ENCODE data around the gene SPATS2L. TPM values are rescaled to one million over a fixed set of nuclear protein-coding genes. Genes with fewer than 3 reads are reported as not detected.

SPATS2L gene
- total and polyA plus RNA-seq, 2 of the 13 experiments (the other 11 are each of a cell fraction or from before 2014, with no cell fraction given) = 154 to 212 TPM

DNA sequence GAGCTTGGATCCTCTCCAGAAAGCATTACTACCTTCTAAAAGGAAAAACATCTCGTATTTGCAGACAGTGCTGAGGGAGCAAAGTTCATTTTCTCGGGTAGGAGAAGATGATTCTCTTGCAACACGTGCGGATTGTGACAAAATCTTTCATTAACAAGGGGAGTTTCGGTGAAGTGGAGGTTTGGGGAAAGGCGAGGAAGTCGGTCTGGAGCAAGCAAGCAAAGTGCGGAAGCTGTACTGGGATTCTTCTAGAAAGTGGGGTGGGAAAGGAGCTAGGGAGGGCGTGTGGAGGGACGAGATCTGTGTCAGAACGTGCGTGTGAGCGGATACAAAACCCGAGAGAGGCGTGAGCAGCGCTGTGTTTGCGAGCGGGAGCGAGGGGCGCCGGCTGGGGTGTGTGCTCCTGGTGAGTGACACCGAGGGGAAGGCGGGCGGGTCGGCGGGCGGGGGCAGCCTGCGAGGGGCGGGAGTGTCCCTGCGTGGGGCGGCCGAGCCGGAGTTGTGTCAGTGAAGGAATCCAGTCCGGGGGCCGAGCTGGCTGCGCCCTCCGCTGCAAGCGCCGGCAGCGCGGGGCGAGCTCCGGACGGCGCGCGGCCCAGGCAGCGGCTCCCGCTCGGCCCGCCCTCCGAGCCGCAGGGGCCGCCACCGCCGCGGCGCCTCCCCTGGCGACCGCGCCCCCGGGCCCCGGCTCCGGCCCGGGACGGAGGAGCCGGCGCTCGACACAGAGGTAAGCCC, at the start of gene SPATS2L (continued):
- TF ChIP-seq, protein P1, sequence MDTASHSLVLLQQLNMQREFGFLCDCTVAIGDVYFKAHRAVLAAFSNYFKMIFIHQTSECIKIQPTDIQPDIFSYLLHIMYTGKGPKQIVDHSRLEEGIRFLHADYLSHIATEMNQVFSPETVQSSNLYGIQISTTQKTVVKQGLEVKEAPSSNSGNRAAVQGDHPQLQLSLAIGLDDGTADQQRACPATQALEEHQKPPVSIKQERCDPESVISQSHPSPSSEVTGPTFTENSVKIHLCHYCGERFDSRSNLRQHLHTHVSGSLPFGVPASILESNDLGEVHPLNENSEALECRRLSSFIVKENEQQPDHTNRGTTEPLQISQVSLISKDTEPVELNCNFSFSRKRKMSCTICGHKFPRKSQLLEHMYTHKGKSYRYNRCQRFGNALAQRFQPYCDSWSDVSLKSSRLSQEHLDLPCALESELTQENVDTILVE (CRISPR knock-in tag; IDR thresholded peaks at IDR 0.05) = peak; percentile 89
- TF ChIP-seq, protein P2, sequence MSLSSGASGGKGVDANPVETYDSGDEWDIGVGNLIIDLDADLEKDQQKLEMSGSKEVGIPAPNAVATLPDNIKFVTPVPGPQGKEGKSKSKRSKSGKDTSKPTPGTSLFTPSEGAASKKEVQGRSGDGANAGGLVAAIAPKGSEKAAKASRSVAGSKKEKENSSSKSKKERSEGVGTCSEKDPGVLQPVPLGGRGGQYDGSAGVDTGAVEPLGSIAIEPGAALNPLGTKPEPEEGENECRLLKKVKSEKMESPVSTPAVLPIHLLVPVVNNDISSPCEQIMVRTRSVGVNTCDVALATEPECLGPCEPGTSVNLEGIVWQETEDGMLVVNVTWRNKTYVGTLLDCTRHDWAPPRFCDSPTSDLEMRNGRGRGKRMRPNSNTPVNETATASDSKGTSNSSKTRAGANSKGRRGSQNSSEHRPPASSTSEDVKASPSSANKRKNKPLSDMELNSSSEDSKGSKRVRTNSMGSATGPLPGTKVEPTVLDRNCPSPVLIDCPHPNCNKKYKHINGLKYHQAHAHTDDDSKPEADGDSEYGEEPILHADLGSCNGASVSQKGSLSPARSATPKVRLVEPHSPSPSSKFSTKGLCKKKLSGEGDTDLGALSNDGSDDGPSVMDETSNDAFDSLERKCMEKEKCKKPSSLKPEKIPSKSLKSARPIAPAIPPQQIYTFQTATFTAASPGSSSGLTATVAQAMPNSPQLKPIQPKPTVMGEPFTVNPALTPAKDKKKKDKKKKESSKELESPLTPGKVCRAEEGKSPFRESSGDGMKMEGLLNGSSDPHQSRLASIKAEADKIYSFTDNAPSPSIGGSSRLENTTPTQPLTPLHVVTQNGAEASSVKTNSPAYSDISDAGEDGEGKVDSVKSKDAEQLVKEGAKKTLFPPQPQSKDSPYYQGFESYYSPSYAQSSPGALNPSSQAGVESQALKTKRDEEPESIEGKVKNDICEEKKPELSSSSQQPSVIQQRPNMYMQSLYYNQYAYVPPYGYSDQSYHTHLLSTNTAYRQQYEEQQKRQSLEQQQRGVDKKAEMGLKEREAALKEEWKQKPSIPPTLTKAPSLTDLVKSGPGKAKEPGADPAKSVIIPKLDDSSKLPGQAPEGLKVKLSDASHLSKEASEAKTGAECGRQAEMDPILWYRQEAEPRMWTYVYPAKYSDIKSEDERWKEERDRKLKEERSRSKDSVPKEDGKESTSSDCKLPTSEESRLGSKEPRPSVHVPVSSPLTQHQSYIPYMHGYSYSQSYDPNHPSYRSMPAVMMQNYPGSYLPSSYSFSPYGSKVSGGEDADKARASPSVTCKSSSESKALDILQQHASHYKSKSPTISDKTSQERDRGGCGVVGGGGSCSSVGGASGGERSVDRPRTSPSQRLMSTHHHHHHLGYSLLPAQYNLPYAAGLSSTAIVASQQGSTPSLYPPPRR (CRISPR knock-in tag; IDR thresholded peaks at IDR 0.05; ENCODE audit: borderline replicate concordance) = peak; percentile 75; the same call in 1 of the 2 replicates
- TF ChIP-seq, protein P3, sequence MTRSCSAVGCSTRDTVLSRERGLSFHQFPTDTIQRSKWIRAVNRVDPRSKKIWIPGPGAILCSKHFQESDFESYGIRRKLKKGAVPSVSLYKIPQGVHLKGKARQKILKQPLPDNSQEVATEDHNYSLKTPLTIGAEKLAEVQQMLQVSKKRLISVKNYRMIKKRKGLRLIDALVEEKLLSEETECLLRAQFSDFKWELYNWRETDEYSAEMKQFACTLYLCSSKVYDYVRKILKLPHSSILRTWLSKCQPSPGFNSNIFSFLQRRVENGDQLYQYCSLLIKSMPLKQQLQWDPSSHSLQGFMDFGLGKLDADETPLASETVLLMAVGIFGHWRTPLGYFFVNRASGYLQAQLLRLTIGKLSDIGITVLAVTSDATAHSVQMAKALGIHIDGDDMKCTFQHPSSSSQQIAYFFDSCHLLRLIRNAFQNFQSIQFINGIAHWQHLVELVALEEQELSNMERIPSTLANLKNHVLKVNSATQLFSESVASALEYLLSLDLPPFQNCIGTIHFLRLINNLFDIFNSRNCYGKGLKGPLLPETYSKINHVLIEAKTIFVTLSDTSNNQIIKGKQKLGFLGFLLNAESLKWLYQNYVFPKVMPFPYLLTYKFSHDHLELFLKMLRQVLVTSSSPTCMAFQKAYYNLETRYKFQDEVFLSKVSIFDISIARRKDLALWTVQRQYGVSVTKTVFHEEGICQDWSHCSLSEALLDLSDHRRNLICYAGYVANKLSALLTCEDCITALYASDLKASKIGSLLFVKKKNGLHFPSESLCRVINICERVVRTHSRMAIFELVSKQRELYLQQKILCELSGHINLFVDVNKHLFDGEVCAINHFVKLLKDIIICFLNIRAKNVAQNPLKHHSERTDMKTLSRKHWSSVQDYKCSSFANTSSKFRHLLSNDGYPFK (CRISPR knock-in tag; IDR thresholded peaks at IDR 0.05; ENCODE audit: borderline replicate concordance) = 0 out of 2 replicates have a peak, but pooled peaks have one; percentile 40
- peak; percentile 85 for TF ChIP-seq GFI1 (CRISPR knock-in tag; IDR thresholded peaks at IDR 0.05; ENCODE audit: borderline replicate concordance)
- TF ChIP-seq, protein P4, sequence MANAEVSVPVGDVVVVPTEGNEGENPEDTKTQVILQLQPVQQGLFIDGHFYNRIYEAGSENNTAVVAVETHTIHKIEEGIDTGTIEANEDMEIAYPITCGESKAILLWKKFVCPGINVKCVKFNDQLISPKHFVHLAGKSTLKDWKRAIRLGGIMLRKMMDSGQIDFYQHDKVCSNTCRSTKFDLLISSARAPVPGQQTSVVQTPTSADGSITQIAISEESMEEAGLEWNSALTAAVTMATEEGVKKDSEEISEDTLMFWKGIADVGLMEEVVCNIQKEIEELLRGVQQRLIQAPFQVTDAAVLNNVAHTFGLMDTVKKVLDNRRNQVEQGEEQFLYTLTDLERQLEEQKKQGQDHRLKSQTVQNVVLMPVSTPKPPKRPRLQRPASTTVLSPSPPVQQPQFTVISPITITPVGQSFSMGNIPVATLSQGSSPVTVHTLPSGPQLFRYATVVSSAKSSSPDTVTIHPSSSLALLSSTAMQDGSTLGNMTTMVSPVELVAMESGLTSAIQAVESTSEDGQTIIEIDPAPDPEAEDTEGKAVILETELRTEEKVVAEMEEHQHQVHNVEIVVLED (CRISPR knock-in tag; IDR thresholded peaks at IDR 0.05; ENCODE audit: borderline replicate concordance) = no peak
- TF ChIP-seq YY1 (IDR thresholded peaks at IDR 0.05; ENCODE audit: insufficient read depth, insufficient replicate concordance, low read depth, low read length) = peak; percentile 48
- TF ChIP-seq RFXAP (CRISPR knock-in tag; IDR thresholded peaks at IDR 0.05; ENCODE audit: borderline replicate concordance) = no peak
- 0 out of 2 replicates have a peak, but pooled peaks have one; percentile 56 for TF ChIP-seq SPEN (CRISPR knock-in tag; IDR thresholded peaks at IDR 0.05; ENCODE audit: low read depth)
- no peak for TF ChIP-seq ZNF549 (CRISPR knock-in tag; IDR thresholded peaks at IDR 0.05)
- TF ChIP-seq, protein P5, sequence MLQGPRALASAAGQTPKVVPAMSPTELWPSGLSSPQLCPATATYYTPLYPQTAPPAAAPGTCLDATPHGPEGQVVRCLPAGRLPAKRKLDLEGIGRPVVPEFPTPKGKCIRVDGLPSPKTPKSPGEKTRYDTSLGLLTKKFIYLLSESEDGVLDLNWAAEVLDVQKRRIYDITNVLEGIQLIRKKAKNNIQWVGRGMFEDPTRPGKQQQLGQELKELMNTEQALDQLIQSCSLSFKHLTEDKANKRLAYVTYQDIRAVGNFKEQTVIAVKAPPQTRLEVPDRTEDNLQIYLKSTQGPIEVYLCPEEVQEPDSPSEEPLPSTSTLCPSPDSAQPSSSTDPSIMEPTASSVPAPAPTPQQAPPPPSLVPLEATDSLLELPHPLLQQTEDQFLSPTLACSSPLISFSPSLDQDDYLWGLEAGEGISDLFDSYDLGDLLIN (CRISPR knock-in tag; IDR thresholded peaks at IDR 0.05; ENCODE audit: borderline replicate concordance) = no peak
- TF ChIP-seq, protein P6, sequence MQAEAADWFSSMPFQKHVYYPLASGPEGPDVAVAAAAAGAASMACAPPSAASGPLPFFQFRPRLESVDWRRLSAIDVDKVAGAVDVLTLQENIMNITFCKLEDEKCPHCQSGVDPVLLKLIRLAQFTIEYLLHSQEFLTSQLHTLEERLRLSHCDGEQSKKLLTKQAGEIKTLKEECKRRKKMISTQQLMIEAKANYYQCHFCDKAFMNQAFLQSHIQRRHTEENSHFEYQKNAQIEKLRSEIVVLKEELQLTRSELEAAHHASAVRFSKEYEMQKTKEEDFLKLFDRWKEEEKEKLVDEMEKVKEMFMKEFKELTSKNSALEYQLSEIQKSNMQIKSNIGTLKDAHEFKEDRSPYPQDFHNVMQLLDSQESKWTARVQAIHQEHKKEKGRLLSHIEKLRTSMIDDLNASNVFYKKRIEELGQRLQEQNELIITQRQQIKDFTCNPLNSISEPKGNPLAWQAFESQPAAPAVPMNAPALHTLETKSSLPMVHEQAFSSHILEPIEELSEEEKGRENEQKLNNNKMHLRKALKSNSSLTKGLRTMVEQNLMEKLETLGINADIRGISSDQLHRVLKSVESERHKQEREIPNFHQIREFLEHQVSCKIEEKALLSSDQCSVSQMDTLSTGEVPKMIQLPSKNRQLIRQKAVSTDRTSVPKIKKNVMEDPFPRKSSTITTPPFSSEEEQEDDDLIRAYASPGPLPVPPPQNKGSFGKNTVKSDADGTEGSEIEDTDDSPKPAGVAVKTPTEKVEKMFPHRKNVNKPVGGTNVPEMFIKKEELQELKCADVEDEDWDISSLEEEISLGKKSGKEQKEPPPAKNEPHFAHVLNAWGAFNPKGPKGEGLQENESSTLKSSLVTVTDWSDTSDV (CRISPR knock-in tag; IDR thresholded peaks at IDR 0.05) = peak; percentile 57; the same call in 1 of the 2 replicates
- no peak for TF ChIP-seq ZNF720 (CRISPR knock-in tag; IDR thresholded peaks at IDR 0.05)
